GM21723 (cell line): ENCODE measurements around the gene ABLIM1.

Source experiments
- ATAC-seq: cut with Tn5 transposase; IDR thresholded peaks from one replicate; pipeline ENCODE4 v1.9.1; 2021; ENCODE audit warnings: mild to moderate bottlenecking, moderate library complexity; ENCODE audit not compliant: unreplicated experiment

The ABLIM1 gene

GRCh38 chr10:114471906-114472876 is 185.9 kb downstream of the ABLIM1 start:
- ATAC-seq: no peak

- peak; percentile 97 for ATAC-seq
Observed at GRCh38 chr10:114470956-114471905, 186.8 kb downstream of the ABLIM1 start.

GRCh38 chr10:114470361-114470760 is 187.7 kb downstream of the ABLIM1 start:
- no peak for ATAC-seq

GRCh38 chr10:114458955-114459354 is 199.1 kb downstream of the ABLIM1 start:
- no peak for ATAC-seq

GRCh38 chr10:114458216-114458920 is 199.7 kb downstream of the ABLIM1 start:
- ATAC-seq: no peak

GRCh38 chr10:114453576-114453975 is 204.5 kb downstream of the ABLIM1 start:
- ATAC-seq: no peak

- ATAC-seq: no peak
Observed at GRCh38 chr10:114448897-114449296, 209.2 kb downstream of the ABLIM1 start.

GRCh38 chr10:114445332-114445731 is 212.7 kb downstream of the ABLIM1 start:
- ATAC-seq: no peak

- ATAC-seq: no peak
Observed at GRCh38 chr10:114444819-114445218, 213.3 kb downstream of the ABLIM1 start.

- ATAC-seq: no peak
Observed at GRCh38 chr10:114442091-114442630, 215.9 kb downstream of the ABLIM1 start.

- no peak for ATAC-seq
Observed at GRCh38 chr10:114441107-114441506, 217.0 kb downstream of the ABLIM1 start.

- ATAC-seq: no peak
Observed at GRCh38 chr10:114437473-114438292, 220.4 kb downstream of the ABLIM1 start.

- no peak for ATAC-seq
Observed at GRCh38 chr10:114436941-114437340, 221.1 kb downstream of the ABLIM1 start.

- no peak for ATAC-seq
Observed at GRCh38 chr10:114432566-114433093, 225.4 kb downstream of the ABLIM1 start.

- no peak for ATAC-seq
Observed at GRCh38 chr10:114431414-114432135, 226.5 kb downstream of the ABLIM1 start.

GRCh38 chr10:114430688-114431413 is 227.2 kb downstream of the ABLIM1 start:
- ATAC-seq: no peak

- ATAC-seq: no peak
Observed at GRCh38 chr10:114429581-114430335, 228.3 kb downstream of the ABLIM1 start.
